ENCODE data around the gene YKT6.
A peak's percentile ranks its signal among the peaks of the same experiment; 100 is the strongest.
"Not testable (repeated sequence)": the region's sequence is repeated elsewhere in the genome, so short reads cannot be mapped to it uniquely, and the experiment has no call there.

The YKT6 gene

DNA sequence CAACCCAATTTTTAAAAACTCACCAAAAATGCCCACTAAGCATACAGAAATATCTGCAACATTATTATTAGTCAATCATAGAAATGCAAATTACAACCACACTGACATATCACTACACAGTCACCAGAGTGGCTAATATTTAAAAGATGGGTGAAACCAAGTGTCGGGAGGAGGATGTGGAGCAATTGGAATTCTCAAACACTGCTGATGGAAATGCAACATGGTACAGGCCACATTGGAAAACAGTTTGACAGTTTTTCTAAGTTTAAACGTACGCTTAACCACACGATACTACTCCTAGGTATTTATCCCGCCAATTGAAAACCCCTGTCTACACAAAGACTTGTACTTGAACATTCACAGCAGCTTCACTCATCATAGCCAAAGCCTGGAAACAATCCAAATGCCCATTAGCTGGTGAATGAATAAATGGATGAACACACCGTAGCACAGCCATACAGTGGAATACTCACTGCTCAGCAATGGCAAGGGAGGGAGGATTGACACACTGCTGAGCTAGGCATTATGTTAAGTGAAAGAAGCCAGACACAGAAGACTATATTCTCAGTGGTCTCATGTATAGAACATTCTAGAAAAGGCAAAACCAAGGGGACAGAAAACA is 27.9 kb upstream of the YKT6 start:
- no peak for DNase-seq

DNA sequence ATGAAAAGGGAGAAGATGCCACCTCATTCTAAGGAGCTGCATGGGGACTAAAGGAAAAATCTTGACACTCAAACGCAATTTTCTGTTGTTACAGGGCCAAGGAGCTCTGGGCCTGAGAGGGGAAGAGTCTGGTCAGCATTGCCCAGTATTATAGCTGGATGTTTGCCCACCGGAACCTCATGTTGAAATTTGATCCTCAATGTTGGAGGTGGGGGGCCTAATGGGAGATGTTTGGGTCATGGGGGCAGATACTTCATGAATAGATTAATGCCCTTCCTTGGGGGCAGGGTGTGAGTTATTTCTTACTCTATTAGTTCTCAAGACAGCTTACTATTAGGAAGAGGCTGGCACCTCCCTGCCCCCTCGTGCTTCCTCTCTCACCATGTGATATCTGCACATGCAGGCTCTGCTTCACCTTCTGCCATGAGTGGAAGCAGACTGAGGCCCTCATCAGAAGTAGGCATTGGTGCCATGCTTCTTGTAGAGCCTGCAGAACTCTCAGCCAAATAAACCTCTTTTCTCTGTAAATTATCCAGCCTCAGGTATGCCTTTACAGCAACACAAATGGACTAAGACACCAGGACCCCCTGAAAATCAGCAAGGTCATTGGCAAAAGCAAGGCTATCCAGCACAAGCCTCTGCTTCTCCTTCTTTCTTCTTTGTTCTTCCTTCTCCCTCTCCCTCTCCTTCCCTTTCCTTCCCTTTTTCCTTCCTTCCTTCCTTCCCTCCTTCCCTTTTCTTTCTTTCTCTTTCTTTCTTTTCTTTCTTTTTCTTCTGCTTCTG is 26.7 kb upstream of the YKT6 start:
- no peak for DNase-seq

DNA sequence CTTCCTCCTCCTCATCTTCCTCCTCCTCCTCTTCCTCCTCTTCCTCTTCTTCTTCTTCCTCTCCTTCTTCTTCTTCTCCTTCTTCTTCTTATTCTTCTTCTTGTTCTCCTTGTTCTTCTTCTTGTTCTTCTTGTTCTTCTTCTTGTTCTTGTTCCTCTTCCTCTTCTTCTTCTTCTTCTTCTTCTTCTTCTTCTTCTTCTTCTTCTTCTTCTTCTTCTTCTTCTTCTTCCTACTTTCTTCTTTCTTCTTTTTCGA is 26.2 kb upstream of the YKT6 start:
- DNase-seq: not testable (repeated sequence)

DNA sequence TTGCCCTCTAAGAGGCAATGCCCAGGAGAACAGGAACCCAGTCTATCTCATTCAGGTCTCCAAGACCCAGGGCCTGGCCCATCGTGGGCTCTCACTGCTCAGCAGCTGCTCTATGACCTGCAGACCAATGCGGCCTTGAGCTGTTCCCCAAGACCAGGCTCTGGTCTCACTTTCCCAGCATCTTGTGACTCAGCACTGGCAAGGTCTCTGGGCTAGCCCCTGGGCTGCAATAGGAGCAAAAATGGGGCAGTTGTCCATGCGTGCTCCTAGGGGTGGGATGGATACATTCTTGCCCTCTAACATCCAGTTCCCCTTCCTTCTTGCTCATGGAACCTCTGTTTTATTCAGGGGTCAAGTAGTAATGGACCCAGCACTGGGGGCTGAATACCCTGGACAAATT is 25.0 kb upstream of the YKT6 start:
- DNase-seq: no peak

DNA sequence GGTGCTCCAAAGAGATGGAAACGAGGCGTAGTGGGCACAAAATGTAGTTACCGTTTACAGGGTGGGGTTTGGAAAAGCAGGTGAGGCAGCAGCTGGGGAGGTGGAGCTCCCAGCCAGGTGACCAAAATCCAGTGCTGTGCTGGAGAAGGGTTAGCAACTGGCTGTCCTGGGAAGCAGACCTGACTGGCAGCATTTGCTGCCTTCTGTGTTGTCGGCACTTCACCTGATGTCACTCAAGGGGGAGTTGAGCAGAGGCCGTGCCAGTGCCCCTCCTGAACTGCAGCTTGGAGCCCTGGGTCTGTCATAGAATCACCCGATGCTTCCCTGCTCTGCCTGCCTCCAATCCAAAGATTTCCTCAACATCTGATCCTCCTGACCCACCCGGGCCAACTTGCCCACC is 24.3 kb upstream of the YKT6 start:
- DNase-seq: no peak

DNA sequence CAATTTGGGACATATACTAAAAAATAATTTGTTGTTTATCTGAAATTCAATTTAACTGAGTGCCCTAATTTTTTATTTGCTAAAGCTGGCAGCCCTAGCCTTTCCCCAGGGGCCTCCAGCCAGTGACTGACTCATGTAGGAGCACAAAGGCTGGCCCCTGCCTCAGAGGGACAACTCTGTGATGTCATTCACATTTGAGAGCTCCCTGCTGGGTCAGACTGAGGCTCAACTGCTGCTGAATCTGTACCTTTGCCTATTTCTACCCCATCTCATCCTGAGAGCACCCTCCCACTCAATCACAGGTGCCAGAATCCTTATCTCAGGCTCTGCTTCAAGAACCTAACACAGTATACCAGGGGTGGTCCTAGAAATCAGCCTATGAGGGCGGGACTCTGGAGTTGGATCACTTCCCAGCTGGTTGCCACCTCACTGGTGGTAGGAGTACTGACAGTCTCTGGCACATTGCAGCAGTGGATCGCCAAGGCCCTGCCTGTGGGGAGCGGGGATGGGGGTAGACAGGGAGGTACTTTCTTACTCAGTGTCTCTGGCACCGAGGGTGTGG is 23.1 kb upstream of the YKT6 start:
- no peak for DNase-seq

DNA sequence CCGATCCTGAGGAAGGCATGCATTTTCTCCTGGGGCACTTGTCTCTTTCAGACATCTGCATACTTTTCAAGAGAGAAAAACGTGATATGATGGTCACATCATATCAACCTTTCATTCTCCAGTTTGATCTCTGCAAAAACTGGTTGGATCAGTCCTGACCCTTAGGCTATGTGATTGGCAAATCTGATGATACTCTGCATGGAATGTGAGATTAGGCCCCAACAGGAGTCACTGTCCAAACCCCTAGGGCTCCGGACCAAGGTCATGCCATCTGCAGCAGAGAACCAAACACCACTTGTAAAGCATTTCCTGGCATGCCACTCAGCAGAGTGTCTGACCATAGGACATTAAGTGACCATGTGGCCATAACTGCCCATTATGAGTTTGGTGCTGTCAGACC is 20.1 kb upstream of the YKT6 start:
- no peak for DNase-seq

DNA sequence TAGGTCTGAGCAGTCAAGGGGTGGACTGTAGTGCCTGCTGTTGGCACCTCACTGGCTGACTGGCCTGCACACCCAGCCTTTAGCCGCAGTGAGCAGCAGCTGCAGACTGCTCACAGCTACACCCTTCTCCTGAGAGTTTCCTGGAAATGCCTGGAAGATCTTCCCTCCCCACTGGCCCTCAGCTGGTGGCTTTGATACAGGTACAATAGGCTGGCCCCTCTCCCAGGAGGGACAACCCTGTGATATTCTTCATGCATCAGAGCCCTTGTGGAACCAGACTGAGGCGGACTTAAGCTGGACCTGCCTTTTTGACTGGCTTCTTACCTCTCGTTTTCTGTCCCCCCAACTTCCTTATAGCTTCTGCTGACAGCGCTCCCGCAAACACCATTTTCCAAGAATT is 18.0 kb upstream of the YKT6 start:
- DNase-seq: no peak

DNA sequence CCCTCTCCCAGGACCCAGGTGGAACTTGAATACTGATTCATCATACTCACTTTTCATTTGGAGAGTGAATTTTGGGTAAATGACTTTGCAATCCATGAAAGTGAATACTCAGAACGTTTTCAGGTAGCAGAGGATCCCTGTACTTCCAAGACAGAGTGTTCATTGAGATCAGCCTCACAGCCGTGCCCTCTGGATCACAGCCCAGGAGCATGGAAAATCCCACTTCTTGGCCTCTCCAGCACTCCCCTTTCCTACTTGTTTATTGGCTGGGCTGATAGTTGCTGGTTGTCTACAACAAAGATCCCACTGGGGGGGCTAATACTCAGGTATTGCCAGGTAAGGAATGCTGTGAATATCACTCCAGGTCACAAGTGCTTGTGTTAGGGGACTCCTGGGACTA is 17.4 kb upstream of the YKT6 start:
- DNase-seq: no peak

DNA sequence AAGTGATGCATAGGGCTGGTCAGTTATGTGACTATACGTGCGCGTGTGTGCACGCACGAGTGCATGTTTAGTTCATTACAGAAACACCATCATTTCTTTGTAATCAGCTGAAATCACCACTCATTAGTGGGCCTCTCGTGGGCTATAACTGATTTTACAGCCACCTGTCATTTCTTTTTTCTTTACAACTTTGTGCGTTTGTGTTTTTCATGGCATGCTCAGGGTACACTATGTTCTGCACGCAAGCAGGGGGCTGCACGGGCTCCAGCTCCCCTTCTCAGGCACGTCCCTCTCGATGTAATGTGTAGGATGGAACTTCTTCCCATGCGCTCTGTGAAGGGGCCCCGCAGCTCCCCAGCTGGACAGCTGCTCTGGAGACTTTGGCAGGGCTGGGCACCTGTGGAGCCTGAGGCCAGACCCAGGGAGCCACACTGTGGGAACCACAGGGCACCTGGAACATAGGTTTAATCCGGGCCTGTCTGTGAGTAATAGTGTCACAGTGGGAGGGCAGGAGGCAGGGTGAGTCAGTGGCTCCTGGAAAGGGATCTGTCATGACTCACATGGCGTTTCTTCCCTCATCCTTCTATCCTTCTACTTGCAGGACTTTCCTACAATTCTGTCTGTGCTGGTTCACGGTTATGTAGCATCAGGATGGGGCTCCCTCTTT is 16.4 kb upstream of the YKT6 start:
- peak in 2 of 3 donors; percentile 17 to 19 for DNase-seq

DNA sequence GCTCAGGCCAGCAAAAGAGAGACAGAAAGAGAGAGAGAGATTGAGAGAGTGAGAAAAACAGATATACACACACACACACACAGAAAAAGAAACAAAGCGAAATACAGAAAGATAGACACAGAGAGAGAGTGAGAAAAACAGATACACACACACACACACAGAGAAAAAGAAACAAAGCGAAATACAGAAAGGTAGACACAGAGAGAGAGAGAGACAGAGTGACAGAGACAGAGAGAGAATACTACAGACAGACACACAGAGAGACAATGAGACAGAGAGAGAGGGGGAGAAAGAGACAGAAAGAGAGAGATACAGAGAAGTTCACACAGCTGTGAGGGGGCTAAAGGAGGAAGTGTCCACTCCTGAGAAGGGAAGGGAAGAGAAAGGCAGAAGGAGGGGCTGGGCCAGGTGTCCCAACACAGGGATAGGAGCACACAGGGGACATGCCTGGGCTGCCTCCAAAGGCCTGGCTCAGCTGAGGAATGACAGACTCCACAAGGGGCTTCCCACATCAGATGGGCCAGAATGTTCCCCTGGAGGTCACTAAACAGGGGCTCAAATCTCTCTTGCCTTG is 15.8 kb upstream of the YKT6 start:
- DNase-seq: no peak

DNA sequence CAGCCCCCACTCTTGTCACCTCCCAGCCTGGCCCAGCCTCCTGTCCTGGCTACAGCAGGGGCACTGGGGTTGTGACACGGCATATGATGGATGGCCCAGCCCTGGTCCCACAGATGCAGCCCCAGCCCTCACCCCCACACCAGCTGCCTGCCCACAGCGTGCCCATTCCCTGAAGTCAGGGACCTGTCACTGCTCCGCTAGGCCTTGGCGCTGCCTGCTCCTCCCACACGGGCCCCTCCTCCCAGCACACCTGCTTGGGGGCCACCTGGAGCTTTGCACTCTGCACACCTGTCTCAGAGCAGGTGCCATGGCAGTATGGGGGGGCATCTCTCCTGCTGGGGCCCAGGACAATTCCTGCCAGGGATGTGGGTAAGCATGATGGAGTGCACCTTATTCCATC is 15.0 kb upstream of the YKT6 start:
- no peak for DNase-seq

DNA sequence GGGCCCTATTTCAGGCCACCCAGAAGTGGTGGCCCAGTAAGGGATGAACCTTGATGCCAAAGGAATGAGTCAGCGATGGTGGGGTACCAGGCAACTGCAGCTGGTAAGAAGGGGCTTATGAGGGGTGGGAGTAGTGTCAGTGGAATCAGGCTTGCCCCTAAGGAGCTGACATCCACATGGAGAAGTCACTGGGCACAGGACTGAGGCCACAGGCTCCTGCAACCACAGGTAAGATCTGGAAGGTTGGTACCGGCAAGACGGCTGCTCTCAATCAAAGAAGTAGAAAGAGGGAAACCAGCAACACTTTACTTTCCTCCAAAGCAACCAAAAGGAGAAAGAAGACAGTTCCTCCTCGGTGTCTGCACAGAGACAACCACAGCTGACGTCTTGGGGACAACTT is 14.0 kb upstream of the YKT6 start:
- no peak for DNase-seq

DNA sequence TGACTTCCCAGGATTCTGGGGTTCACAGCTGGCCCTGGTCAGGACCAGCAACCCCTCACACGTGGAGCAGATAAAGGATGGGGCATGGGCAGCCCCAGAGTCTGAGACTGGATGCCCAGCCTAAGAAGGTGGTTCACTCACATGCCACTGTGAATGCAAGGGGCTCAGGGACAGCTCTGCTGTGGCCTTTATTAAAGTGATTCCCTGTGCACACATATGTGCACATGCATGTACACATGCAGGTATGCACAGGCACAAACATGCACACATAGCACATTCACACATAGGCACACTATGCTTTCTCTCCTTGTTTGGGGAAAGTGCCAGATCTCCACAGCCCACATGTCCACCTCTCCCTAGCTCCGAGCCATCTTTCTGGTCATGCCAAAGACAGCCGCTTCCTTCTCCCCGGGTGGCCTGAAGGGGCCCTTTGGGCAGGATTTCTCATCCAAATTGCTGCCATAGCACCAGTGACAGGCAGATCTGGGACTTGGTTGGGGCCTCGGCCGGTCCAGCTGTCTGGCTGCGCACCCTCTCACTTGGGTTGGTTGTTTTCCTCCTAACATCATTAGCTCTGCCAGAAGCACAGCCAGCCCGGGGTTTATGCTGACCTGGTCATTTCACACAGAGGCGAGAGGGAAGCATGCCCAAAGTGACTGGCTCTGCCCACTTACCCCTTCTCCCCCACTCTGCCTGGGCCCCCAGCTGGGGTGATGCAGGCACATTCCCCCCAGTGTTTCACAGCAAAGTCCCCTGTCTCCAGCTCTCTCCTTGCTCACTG is 13.0 kb upstream of the YKT6 start:
- DNase-seq: no peak

DNA sequence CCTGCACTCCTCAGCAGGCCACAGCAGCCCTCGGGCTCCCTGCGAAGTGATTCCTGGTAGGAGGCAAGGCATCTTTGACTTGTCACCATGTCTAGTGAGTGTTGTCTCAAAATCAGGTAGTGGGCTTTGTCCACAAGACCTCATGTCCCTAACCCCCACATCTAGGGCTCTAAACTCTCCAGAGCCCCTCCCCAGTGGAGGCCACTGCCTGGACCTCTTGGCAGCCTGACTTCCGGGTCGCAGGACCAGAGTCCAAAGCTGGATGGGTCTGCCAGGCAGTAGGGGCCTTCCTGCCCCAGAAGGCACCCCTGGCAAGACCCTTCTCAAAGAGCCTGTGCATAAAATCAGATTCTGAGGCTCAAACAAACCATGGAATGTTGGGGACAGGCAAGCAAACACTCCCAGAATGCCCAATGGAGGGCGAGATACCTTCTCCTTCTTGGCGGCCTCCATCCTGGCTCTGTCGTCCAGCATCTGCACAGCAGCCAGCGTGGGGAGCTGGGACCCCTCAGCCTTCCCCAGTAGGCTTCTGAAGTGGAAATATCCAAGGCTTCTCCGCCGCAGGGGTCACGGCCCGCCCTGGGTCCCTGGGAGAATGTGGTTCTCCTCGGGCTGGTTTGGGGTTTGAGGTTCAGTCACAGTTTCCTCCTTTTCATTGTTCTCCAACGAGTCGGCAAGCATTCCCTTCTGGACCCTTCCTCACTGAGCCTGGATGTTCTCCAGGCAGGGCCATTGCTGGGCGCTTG is 12.1 kb upstream of the YKT6 start:
- DNase-seq: no peak

DNA sequence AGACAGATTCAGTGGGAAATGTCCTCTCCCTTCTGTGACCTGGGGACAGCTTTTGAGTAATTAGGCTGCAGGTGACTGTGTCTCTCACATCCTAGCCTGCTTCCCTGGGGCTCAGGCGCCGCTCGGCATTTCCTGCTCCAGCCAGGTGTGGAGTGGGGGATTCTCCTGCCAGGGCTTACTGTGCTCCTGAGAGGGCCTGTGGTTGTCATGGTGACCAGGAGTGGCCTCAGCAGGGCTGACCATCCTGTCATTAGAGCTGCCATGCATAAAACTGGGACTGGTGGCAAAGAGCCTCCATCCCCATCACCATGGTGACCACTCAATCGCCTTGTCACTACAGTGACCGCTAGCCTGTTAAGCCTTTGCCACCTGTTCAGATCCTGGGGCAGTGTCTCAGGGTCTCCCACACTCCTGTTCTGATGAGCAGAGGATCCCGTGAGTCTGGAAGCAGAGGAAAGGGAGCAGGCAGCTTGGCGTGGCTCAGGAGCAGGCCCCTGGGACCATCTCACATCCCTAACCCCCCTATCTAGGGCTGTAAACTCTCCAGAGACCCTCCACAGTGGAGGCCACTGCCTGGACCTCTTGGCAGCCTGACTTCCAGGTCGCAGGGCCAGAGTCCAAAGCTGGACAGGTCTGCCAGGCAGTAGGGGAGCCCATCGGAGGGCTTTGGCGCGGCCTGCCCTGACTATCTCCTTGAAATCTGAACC is 11.3 kb upstream of the YKT6 start, which contains the start of gene GCK:
TSS of gene GCK (minus strand) at position 154 of the 707 bp plus-strand sequence. CDS start 486 bp downstream, outside the sequence.
- DNase-seq: no peak

DNA sequence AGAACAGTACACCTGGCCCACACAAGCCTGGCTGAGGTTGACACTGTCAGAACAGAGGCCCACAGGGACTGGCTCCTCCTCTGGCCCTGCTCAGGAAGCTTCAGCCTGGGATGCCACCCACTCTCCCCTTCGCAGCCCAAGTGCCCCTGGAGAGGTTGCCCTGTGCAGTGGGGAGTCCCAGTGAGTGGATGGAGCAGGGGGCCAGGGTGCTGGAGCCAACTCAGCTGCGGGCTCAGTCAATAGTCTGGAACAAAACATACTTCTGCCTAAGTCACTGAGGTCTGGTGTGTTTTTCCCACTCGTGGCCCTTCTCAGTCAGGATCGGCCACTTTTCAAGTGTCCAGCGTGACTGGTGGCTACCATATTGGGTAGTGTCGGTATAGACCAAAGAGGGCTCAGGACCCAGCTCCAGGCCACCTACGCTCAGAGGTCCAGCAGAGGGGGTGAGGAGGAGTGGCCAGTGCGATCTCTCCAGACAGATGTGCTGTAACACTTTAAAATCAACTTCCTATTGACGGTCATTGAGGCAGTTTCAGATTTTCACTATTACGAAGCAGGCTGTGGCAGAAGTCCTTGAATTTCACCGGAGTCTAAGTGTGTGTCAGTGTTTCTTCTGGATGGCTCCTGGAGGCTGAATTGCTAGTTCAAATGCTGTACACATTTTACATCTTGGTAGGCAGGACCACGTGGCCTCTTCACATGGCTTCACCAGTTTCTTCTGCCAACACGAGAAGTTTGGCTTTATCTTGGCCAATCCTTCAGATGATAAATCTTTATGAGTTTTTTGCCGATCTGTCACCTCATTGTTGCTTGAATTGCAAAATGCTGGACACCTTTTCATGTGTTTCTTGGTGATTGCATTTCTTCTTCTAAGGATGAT is 10.5 kb upstream of the YKT6 start:
- DNase-seq: no peak

DNA sequence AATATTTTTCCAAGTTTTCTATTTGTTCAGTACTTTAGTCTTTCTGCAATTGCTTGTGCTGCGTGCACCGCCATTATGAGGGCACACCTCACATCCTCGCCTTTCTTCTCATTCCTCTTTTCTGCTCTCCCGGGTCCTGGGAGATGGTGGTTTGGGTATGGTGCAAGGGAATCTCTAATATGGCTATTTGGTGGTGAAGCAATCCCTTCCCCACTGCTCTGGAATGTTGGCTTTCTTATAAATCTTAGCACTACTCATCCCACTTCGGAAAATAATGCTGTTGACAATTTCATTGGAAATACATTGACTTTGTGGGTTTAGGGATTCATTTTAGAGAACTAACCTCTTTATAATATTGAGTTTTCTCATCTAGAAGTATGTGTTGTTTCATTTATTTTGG is 9.6 kb upstream of the YKT6 start:
- DNase-seq: no peak

DNA sequence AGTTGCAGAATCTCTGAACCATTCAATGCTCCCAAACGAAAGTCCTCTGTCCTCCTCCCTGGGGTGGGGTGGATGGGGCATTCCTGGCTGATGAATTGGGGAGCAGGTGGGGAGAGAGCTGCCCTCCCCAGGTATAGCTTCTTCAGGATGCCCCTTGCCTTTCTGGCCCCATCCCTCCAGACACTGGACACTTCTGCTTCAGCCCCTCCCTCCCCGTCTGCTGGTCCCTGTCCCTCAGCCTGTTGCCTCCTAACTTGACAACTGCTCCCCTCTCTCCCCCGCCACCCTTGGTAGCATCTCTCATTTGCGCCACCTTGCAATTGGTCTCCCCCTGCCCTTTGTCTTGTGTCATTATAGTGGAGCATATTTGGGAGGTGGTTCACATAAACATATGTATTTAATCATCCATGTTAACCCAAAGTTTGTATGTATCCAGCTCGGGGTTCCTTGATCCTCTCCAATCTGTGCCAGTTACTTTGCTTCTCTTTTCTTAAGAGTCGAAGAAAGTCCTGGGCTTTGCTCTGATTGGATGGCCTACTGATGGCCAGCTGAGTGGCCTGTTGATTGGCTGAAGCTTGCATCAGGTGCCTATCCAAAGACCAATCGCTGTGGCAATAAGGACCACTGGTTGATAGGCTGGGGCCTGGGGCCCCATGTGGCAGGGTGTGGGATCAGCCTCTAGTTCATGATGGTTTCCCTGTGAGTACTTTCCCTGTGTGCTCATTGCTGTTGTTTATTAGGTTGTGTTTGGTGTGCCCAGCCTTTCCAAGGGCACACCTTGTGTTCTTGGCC is 7.6 kb upstream of the YKT6 start:
- no peak for DNase-seq

DNA sequence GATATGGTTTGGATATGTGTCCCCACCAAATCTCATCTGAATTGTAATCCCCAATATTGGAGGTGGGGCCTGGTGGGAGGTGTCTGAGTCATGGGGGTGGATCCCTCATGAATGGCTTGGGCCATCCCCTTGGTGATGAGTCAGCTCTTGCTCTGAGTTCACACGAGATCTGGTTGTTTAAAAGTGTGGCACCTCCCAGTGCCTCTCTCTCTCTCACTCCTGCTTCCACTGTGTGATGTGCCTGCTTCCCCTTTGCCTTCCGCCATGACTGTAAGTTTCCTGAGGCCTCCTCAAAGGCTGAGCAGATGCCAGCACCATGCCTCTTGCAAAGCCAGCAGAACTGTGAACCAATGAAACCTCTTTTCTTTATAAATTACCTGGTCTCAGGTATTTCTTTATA is 6.7 kb upstream of the YKT6 start:
- DNase-seq: peak; percentile 52 to 60 (median 57)

All from suppressor macrophage treated with lipopolysaccharide for 1 hour (primary cell).